Esophagus mucosa (tissue), 1 donor: ENCODE measurements around the gene CETN3. TPM values are rescaled to one million over a fixed set of nuclear protein-coding genes. Genes with fewer than 3 reads are reported as not detected.

Source experiments
- ATAC-seq: fragments of 200-7000 bp; cut with Tn5 transposase; one replicate; pipeline ENCODE4 v1.9.1; 2020
- total RNA-seq: library from RNA; stranded (reverse); gene quantifications from one replicate; pipeline ENCODE4 v1.2.4, GENCODE V29; 2023
- donor health status: DM: yes; HTN: yes; CAD: no.

Gene CETN3
- 19.2 TPM for total RNA-seq

DNA sequence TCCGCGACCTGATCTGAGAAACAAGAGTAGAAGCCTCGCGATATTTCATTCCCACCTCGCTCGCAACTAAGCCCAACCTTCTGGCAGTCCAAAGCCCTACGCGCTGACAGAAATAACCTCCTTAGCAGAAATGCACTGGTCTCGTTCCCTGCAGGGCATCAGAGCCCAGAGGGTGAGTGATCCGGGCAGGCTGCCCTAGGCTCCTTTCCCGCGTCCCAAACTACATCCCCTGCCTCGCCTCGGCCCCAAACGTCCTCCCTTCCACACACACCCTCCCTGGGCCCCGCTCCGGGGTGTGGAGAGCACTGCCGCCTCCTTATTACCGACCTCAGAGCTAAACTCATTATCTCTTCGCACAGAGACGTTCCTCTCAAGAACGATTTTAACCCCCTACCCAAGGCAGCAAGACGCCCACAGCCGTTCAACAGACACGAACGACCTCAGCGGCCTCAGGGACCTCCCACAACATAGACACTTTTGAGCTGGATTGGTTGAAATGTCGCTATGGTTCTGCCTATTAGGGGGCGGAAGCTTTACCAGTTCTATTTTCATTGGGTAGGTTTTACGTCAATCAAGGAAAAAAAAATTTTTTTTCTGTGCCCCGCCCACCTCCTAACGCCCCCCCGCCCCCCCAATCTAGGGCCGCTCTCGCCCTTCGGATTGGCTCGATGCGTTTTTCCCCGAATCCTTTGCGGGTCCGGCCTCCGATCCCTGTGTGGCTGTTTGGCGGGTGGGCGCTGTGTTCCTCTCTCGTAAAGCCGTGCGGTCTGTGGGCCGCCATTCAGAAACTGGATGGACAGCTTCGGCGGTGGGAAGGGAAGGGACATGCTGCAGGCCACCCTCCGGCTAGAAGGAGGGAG, at the start of gene CETN3:
Gene CETN3 (minus strand): TSS at position 439 of the 860 bp plus-strand sequence. CDS start 95 bp downstream, at position 344.
- peak; percentile 97 for ATAC-seq

DNA sequence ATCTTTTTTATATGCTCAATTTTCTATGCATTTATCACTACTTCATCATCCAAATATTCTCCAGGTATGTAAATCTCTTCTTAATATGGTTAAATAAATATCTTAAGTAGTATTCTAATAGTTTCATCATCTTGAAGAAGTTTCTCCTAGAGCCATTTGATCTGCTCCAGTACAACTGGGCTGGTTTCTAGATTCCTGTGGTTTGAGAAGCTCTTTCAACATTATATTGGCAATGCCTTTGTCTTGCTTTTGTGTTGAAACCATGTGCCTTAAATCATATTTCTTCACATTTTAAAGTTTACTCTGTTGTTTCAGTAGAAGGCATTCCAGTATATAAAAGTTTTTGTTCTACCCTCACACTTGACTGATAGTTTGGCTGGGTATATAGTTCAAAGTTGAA, 37.4 kb upstream of the CETN3 start:
- ATAC-seq = no peak

GRCh38 chr5:90440644-90441043, 31.1 kb upstream of the CETN3 start:
- ATAC-seq = no peak

DNA sequence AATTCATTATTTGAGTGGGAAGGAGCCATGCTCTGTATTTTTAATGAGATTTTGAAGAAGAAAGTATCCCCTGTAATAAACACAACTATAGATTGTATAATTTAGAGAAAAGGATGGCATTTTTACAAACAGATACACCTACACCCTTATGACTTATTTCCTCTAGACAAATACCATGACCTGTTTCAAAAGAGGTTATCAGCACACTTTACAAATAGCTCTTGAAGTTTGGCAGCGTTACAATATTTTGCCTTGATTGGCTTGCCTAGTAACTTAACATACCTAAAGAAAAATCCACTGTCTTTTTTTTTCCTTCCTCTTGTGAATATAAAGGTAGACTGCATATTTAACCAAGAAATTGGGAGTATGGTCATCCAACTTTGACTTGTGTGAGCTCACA, 28.5 kb upstream of the CETN3 start:
- ATAC-seq = no peak

DNA sequence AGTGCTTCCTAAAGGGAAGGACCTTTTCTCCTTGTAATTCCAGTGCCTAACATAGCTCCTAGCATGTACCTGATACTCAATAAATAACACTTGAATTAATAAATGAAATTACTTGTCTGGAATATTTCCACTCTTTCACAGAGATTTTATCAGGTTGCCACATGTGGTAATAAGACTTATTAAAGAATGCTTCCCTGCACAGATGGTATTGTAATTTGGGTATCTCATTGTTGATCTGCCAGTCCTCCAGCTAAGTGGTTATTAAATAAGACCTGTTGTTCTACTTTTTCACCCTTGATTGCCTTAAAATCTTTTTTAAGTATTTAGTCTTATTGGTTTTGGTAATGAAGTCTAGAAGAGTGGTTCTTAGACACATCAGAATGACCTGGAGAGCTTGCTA, 28.1 kb upstream of the CETN3 start:
- ATAC-seq = no peak

DNA sequence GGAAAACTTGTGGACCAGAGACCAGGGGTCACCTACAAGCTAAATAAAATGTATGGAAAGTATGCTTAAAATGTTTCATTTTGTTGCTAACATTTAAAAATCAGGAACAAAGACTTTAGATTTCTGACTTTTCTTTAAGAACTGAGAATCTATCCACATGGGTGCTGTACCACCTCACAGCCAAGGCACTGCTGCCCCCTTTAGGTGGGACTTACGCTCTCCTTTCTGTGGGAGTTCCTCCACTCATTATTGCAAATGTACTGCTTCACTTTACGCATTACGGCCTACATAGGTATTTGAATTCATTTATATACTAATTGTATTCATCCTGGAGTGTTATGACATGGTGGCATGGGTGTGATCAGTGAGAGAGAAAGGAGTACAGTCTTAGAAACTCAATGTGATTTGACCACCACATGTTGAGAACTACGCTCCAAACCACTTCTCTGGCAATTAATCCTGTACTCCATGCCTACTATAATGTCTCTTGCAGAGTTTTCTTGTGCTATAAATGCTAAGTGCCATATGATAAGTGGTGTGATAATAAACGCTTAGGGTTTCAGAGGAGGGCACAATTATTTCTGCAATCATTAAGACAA, 24.7 kb upstream of the CETN3 start:
- no peak for ATAC-seq

GRCh38 chr5:90424245-90424644, 14.7 kb upstream of the CETN3 start:
- ATAC-seq = no peak

GRCh38 chr5:90421136-90421535, 11.6 kb upstream of the CETN3 start:
- ATAC-seq = peak; percentile 25

- ATAC-seq = no peak
Observed at GRCh38 chr5:90418214-90418613, 8.7 kb upstream of the CETN3 start.

DNA sequence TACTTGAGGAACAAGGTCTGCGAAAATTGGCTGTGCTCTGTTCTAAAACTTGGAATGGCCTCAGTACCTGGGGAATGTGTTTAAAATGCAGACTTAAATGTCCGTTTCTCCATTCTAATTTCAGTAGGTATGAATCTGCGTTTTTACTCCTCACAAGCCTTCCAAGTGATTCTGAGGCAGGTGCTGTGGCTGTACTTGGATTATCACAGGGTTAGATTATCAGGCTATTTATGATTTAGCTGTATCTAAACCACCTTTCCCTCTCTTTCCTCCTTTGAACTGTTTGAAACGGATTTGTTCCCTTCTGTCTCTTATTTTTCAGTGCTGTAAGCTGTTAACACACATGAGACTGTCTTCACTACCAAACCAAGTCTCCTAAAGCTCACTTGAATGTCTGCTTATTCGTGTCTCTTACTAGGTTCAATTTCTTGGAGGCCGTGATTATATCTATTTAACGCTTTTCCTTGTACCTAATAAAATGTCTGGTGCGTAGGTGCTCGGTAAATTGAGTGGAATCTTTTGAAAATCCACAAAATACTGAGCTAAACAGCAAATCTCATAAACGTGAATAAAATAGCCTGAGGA, 714 bp upstream of the CETN3 start:
- no peak for ATAC-seq

DNA sequence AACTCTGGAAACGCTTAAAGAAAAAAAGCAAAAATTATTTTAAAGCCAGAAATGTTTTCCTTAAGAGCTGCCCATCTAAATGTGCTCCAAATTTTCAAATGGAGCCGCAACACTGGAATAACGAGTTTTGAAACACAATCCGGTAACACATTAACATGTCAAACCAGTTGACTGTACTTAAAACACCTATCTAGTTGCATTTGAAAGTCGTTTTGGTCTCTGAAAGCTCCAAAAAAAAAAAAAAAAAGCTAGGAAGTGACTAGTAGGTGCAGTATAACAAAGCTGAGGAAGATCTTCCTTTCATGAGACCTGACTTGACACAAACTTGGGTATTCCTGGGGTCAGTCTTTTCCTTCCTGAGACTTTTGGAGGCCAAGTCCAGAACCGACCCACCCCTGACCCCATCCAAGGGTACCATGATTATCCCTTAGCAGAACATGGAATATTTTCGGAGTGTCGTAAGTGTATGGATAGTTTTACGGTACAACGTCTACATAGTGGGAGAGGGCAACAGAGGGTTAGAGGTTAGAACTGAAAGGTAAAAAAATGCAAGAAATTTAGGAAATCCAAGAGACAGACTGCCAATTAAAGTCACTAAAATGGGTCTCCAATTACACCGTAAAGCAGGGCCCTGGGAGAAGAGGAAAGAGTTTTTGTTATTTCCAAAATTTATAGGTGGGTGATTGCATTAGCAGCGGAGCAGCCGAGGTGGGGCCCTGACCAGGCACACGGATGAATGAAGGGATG, 812 bp downstream of the CETN3 start:
- peak; percentile 2 for ATAC-seq

GRCh38 chr5:90406466-90406865, 3.1 kb downstream of the CETN3 start:
- no peak for ATAC-seq

DNA sequence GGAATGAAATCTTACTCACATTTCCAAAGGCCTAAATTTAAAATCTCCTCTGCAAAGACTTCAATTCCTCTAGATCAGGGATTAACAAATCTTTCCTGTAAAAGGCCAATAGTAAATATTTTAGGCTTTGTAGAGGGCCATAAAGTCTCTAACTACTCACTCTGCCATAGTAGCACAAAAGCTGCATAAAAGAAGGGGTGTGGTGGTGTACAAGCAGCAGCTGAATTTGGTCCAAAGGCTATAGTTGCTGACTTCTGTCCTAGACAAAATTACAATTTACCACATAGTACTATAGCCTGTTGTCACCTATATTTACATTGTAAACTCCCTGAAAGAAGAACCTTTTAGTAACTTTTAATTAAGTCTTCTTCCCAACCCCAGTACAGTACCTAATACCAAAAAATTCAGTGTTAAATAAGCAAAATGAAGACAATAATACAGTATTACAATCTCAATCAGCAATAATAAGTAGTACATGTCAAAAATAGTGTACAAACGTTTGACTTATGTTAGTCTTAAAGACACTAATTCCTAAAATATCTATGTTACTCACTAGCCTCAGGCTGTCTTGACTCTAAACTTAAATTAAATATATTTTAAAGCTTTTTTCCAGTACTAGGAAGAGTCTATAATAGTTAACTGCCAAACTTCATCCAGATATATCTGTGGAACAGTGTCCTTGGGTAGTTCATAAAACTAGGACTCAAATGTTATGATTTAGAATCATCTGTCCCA, 6.9 kb downstream of the CETN3 start:
- no peak for ATAC-seq

DNA sequence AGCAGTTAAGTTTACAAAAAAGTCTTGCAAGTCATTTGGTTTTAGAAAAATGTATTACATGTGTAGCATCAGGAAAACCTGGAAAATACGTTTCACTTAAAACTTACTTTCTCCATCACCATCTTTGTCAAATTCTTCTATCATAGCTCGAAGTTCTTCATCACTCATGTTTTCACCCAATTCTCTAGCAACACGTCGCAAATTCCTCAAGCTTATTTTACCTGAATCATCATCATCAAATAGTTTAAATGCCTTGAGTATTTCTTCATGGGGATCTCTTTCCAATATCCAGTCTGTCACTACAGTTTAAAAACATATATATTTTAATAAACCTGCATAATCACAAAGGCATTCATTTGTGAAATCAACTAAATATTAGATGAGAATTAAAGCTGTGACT, 10.3 kb downstream of the CETN3 start:
- ATAC-seq = no peak

GRCh38 chr5:90398726-90399125, 10.8 kb downstream of the CETN3 start:
- no peak for ATAC-seq

DNA sequence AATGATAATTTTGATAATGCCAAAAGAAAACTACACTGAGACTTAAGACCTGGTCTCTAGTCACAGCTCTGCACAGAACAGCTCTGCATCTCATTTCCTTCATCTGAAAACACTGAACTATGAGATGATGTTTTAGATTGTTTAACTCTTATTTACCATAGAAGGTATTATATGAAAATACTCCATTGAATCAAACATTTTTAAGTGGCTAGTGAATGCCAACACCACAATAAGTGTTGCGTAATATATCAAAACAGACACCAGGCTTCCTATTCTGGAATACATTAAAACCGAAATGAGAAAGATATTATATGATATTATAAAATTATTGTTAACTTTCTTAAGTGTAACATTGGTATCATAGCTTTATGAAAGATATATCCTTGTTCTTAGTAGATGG, 14.6 kb downstream of the CETN3 start:
- no peak for ATAC-seq

DNA sequence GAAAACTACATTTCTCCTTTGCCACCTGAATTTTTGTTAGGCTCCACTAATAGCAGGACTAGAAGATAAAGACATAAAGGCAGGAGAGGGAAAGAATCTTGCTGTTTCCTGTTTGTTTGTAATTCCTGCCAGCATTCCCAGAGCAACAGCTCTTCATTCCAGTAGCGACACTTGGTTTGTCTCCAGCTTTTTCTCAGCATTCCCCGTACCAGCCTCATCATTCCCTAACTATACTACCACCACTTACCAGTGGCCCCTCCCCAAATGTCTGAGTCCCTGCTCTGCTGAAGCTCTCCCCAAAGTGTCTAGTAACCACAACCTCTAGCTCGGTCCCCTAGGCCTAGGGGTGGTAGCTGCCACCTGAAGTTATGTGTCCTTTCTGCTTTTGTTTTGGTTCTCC, 18.6 kb downstream of the CETN3 start:
- no peak for ATAC-seq

DNA sequence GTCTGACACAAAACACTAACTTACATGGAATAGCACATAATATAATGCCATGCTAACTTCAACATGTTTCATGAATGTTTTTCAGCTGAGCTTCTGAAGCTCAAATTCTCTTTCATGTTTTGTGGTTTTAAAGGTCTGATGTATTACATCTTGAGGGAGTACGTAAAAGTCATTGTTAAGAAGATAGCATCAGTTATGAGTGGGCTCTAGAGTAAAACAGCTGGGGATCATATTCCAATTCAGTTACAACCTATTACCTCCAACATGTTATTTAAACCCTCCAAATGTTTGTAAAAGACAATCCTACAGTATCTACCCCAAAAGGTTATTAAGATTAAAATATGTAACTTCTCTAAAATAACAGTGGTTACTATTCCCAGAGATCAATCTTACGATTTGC, 19.2 kb downstream of the CETN3 start:
- no peak for ATAC-seq

- no peak for ATAC-seq
Observed at GRCh38 chr5:90387508-90387907, 22.0 kb downstream of the CETN3 start.

- no peak for ATAC-seq
Observed at GRCh38 chr5:90386099-90386710, 23.4 kb downstream of the CETN3 start.

GRCh38 chr5:90384389-90384788, 25.2 kb downstream of the CETN3 start:
- no peak for ATAC-seq

GRCh38 chr5:90383903-90384302, 25.7 kb downstream of the CETN3 start:
- ATAC-seq = no peak
